Measurements from ENCODE around the gene ELMO1.

Gene ELMO1

DNA sequence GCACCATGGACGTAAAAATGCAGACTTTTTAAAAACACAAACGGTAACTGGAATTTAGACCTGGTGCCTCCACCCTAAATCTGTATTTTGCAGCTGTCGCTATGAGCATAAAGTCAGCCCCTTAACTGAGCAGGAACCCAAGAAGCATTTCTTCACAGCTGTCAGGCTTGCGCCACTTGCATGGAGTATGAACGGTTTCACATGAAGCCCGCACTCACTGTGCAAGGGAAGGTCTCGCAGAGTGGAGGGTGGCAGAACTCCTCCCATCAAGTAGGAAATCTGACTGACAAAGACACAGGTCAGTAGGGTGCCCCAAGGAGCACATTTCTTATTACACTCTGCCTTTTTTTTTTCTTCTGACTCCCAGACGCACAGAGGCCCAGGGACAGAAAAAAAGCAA lies 58.5 kb downstream of the ELMO1 start:
- DNase-seq (ENCODE audit: low read depth, low spot score) = no peak
- no peak overlapping the region for H3K4me3 ChIP-seq (ENCODE audit: low read length)

DNA sequence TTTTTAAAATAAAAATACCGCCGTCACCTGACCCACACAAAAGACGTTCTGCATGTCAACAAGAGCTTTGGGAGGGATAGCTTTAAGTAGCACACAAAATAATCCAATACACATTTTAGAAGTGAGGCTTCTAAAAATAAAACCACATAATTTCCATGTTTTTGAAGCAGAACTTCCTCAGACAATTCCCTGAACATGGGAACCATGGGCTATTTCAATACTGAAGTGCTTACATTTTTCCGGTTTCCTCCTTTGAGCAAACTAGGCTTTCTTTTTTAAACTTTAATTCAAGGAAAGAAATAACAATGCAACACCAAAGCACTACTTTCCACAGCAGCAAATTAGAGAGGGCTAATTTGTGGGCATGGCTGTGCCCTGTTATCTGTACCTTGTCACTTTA lies 59.9 kb downstream of the ELMO1 start:
- H3K4me3 ChIP-seq (ENCODE audit: low read length) = no peak overlapping the region
- no peak for DNase-seq (ENCODE audit: low read depth, low spot score)

DNA sequence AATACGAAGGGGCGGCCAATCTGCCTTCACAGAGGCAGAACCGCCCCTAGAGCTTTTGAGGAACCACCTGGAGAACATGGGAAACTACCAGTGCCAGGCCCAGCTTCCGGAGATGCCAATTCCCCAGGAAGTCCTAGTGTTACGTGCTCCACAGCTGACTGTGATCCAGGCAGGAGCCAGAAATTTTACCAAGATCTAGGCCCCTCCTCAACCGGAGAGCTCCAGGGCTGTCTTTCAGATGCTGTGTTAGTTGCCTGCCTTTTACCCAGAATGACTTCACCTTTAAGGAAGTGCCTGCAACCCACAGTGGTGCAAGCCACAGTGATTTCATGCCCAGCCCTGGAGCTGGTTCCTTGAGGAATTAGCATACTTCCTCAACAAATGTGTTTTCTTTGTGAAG lies 62.9 kb downstream of the ELMO1 start:
- no peak overlapping the region for H3K4me3 ChIP-seq (ENCODE audit: low read length)

DNA sequence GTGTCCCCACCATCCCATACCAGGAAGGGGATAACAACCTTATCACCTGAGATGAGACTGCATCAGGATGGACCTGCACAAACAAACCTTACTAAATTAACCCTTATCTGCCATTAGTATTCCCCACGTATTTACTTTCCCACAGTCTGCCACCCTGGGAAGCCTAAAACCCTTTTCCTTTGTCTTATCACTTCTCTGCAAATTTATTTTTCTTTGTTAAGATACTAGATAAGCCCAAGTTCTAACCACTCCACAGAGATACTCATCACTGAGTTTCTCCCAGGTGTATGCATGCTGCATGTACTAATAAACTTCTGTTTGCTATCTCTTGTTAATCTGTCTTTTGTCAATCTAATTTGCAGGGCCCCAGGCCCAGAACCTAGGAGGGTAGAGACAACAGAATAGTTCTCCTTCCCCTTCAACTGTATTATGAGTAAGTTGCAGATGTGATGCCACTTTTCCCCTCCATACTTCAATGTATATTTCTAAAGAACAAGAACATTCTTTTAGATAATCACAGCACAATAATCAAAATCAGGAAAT lies 66.0 kb downstream of the ELMO1 start:
- DNase-seq (ENCODE audit: low read depth, low spot score) = peak; percentile 90
- H3K4me3 ChIP-seq (ENCODE audit: low read length) = no peak overlapping the region

More for the DNA sequence above, 62.9 kb downstream of the ELMO1 start:
- DNase-seq (ENCODE audit: low read depth, low spot score) = no peak

DNA sequence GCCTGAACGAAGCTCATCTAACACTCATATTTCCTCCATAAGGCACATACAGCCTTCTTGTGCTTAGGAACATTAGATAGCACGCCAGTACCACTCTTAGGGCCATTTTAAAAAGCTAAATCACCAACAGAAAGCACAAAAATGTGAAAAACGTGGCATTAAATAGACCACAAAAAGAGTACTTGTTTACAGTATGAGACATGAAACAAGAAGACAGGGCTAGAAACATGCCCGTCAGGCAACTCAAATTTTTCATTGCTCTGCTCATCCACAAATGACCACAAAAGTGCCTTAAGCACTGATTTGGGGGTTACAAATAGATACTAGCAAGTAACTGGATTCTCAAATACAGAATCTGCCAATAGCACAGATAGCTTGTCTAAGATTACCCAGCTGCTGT lies 67.8 kb downstream of the ELMO1 start:
- no peak for DNase-seq (ENCODE audit: low read depth, low spot score)

DNA sequence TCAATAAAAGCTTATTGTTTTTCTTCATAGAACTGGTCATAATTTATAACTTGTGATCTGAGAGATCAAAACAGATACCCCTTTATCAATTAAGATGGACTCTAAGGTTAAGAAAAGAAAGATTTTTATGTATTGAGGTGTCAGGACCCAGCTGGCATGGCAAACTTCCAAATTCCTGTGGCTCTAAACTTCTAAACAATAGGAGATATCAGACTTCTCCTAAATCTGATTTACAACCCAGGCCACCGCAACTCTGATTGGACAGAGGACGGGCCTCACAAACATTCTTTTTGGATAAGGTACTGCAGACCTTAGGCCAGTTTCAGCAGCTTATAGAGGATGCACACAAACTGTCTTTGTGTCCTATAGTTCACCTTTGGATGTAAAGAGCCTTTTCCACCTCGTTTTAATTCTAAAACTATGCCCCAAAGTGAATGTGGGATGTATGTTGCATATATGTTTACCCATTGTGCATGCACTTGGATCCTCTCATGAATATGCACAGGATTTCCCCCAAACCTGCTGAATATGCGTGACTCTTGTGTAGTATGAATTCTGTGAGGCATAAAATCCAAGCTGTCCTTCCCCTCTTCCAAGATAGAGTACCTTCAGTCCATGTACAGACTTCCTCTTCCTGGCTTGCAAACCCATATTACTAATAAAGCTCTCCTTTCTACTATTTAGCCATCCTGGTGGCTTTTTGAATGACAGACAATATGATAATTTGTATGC lies 69.0 kb downstream of the ELMO1 start:
- H3K4me3 ChIP-seq (ENCODE audit: low read length) = no peak overlapping the region
- DNase-seq (ENCODE audit: low read depth, low spot score) = no peak

More for the DNA sequence above, 67.8 kb downstream of the ELMO1 start:
- no peak overlapping the region for H3K4me3 ChIP-seq (ENCODE audit: low read length)

DNA sequence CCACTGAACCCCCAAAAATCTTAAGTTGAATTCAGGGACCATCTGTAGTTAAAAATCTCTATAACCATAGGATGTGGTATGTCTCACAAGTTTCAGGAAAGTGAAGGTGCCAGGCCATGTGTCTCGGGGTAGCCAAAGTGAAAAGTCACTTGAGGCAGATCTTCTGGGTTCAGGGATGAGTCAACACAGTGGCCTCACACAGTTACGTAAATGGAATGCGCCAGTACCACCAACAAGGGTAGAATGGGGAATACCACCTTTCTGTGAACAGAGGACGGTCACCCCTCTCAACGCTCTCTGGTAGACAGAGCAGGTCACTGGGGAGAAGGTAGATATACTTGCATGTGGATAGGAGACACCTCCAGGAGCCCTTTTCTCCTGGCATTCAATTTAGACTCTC lies 71.4 kb downstream of the ELMO1 start:
- no peak for DNase-seq (ENCODE audit: low read depth, low spot score)
- no peak overlapping the region for H3K4me3 ChIP-seq (ENCODE audit: low read length)

GRCh38 chr7:37376386-37376785 lies 72.3 kb downstream of the ELMO1 start:
- no peak overlapping the region for H3K4me3 ChIP-seq (ENCODE audit: low read length)
- no peak for DNase-seq (ENCODE audit: low read depth, low spot score)

DNA sequence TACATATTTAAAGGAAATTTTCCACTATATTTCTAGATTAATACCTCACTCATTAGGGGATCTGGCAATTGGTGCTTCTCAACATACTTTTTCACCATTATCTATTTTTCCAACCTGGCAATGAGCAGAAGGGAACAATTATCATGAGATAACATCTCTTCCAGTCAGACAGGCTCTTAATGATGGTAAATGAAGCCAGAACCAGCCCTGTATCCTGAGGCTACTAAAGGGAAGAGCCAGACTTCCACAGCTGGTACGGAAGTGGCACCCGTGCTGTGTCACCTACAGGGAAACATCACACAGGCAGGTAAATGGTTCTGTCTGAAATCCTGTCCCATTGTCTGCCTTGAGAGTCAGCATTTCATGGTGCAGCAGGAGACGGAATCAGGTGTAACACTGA lies 75.9 kb downstream of the ELMO1 start:
- DNase-seq (ENCODE audit: low read depth, low spot score) = no peak
- H3K4me3 ChIP-seq (ENCODE audit: low read length) = no peak overlapping the region

- no peak for DNase-seq (ENCODE audit: low read depth, low spot score)
- no peak overlapping the region for H3K4me3 ChIP-seq (ENCODE audit: low read length)
Measured at GRCh38 chr7:37371755-37372154, 76.9 kb downstream of the ELMO1 start.

DNA sequence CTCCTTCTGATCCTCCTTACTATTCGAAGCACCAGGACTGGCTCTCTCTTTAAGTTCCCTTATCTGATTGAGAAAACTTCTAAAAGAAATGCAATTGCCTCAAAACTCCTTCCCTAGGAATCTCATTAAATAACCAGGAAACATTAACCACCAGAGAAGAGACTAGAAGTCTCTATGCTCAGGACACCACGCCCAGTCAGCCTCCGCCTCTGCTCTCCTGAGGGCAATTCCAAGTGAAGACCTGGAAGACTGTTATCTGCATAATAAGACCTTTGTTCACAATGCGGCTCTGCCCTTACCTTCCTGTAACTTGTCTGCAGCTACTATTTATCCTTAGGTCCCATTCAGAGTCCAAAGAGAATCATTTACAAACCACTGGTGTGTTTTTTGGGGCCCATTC lies 78.8 kb downstream of the ELMO1 start:
- no peak for DNase-seq (ENCODE audit: low read depth, low spot score)
- no peak overlapping the region for H3K4me3 ChIP-seq (ENCODE audit: low read length)

GRCh38 chr7:37368540-37368939 lies 80.1 kb downstream of the ELMO1 start:
- DNase-seq (ENCODE audit: low read depth, low spot score) = no peak

GRCh38 chr7:37367010-37367409 lies 81.7 kb downstream of the ELMO1 start:
- no peak overlapping the region for H3K4me3 ChIP-seq (ENCODE audit: low read length)
- DNase-seq (ENCODE audit: low read depth, low spot score) = no peak

More at GRCh38 chr7:37368540-37368939, 80.1 kb downstream of the ELMO1 start:
- H3K4me3 ChIP-seq (ENCODE audit: low read length) = no peak overlapping the region

- no peak overlapping the region for H3K4me3 ChIP-seq (ENCODE audit: low read length)
- DNase-seq (ENCODE audit: low read depth, low spot score) = no peak
Measured at GRCh38 chr7:37366445-37366844, 82.2 kb downstream of the ELMO1 start.

DNA sequence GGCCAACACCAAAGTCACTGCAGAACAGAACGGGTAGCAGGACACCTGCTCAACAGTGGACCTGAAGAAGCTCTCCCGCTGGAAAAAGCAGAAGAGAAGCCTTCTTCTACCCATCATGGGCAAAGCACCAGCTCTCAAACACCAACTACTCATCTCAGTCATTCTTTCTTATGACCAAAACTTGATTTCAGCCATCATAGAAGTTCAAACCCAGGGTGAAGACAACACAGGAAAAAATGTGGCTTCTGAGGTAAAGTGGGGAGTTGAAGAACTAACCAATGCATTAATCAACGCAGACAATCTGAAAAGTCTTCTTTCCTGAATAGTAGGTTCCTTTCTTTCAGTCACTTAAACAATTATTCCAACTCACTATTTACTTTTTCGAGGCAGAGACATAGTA lies 83.3 kb downstream of the ELMO1 start:
- DNase-seq (ENCODE audit: low read depth, low spot score) = peak; percentile 61
- H3K4me3 ChIP-seq (ENCODE audit: low read length) = no peak overlapping the region

- no peak overlapping the region for H3K4me3 ChIP-seq (ENCODE audit: low read length)
- DNase-seq (ENCODE audit: low read depth, low spot score) = no peak
Measured at GRCh38 chr7:37364856-37365255, 83.8 kb downstream of the ELMO1 start.

GRCh38 chr7:37363536-37364491 lies 84.8 kb downstream of the ELMO1 start:
- H3K4me3 ChIP-seq (ENCODE audit: low read length) = no peak overlapping the region
- DNase-seq (ENCODE audit: low read depth, low spot score) = no peak

DNA sequence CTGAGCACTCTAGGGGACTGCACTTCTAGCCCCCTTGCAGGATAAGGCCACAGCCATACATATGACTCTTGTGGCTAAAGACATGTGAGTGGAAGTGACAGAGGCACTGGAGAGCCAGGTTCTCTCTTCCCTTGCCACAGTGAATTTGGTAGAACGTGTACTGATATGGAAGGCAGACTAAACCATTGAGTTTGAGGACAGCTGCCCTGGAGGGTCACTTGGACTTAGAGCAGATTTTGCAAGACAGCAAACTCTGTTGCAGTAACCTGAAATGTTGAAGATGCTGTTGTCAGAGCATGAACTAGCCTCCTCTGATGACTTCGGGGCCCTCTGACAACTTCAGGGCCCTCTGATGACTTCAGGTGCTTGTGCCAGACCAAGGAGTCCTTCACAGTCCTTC lies 85.9 kb downstream of the ELMO1 start:
- DNase-seq (ENCODE audit: low read depth, low spot score) = no peak

GRCh38 chr7:37360484-37360883 lies 88.2 kb downstream of the ELMO1 start:
- peak; percentile 81 for DNase-seq (ENCODE audit: low read depth, low spot score)
- no peak overlapping the region for H3K4me3 ChIP-seq (ENCODE audit: low read length)

More for the DNA sequence above, 85.9 kb downstream of the ELMO1 start:
- H3K4me3 ChIP-seq (ENCODE audit: low read length) = no peak overlapping the region

All from Jurkat, Clone E6-1 (cell line).